Middle frontal gyrus (tissue), 1 donor: ENCODE data around the gene MTCL3.

Experiments
- DNase-seq: peaks from one replicate; pipeline ENCODE4 v3.0.0-alpha.2; 2015; ENCODE audit warnings: low spot score; ENCODE audit errors: extremely low spot score

MTCL3 gene

DNA sequence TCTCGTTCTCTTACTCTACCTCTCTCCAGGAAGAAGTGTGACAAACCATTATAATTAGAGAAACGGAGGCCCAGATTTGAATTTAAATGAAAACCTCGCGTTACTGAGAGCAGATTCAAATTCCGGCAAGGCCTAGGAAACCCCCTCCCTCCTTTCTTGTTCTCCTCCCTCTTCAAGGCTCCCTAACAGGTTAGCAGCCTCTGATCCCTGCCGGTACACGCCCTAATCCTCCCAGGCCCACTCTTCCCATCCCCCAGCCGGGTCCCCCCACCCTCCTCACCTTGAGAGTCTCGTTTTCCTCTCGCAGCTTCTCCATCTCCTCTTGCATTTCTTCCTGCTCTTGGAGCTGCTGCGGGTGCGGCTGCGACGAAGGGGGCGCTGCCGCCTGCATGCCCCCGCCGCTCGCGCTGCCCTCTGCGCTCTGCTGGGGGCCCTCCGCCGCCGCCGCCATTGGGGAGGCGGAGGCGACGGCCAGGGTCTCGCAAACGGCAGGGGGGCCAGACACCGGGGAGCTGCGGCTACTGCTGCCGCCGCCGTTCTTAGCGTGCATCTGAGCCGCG, 3.8 kb downstream of the MTCL3 start:
- DNase-seq: no peak

DNA sequence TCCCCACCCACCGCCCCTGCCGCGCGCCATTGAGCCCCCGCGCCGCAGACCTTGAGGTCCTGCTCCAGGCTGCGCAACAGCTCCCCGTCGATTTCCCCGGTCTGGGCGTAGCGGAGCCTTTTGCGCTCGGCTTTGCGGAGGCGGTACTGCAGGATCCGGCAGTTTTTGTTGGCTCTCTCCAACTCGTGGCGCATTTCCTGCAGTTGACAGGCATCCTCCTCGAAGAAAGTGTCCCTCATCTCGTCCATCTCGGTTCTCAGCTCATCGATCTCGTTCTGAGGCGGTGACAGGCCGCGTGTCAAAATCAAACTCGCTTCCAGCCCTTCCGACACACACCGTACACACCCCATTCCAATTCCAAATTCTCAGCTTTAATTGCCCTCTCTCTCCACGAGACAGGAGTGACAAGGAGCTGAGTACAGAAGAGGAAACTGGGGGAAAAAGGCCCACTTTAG, 4.3 kb downstream of the MTCL3 start:
- DNase-seq: peak; percentile 35

DNA sequence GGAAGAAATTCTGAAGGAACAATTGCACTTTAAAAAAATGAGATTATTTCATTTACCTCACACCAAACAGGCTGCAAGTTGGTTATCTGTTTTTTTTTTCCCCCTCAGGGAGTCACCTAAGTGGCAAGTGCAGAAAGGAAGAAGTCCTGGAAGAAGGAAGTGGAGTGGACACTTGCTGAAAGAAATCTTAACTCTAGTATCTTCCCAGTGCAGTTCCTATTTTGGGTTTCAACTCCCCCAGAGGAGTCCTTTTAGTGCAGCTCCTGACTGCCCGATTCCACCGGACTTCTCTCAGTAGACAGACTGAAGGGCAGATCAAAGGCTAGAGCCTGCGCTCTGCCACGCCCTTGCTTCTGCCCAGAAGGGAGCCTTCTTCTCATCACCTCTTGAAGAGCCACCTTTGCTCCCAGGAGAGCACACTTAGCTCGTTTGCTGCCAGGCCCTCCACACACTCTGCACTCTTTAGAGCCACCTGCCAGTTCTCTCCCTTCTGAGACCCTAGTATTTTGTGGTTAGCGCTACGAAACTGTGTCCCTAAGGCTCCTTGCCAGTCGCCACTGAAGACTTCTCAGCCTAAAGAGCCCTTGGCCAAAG, 4.9 kb downstream of the MTCL3 start:
- DNase-seq: no peak

GRCh38 chr6:127513425-127513824, 5.7 kb downstream of the MTCL3 start:
- DNase-seq: no peak

DNA sequence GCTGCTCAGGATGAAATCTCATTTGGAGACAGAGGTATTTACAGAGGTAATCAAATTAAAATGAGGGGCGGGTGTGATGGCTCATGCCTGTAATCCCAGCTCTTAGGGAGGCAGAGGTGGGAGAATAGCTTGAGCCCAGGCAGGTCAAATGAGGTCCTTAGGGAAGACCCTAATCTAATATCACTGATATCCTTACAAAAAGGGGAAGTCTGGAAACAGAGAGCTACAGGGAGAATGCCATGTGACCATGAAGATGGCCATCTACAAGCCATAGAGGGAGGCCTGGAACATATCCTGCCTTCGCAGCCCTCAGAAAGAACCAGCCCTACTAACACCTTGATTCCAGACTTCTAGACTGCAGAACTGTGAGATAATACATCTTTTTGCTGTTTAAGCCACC, 8.3 kb downstream of the MTCL3 start:
- no peak for DNase-seq

GRCh38 chr6:127506894-127507293, 12.2 kb downstream of the MTCL3 start:
- no peak for DNase-seq

GRCh38 chr6:127503022-127503421, 16.1 kb downstream of the MTCL3 start:
- DNase-seq: no peak

DNA sequence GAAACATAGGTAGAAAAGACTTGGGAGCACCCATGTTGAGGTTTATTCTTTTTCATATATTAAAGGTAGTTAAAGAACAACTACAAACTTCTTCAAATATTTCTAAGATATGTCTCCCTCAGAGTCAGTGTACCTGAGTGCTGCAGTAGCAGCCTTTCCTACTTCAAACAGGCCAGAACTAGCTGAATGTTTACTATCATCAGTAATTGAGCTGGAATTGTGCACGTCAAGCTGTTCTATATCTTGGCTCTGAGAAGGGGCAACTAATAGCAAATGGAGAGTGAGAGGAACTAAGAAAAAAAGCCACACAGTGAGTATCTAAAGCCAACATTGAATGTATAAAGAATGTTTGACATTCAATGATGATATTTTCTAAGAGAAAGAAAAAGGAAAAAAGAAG, 21.7 kb downstream of the MTCL3 start:
- DNase-seq: no peak

GRCh38 chr6:127496471-127496870, 22.7 kb downstream of the MTCL3 start:
- no peak for DNase-seq

DNA sequence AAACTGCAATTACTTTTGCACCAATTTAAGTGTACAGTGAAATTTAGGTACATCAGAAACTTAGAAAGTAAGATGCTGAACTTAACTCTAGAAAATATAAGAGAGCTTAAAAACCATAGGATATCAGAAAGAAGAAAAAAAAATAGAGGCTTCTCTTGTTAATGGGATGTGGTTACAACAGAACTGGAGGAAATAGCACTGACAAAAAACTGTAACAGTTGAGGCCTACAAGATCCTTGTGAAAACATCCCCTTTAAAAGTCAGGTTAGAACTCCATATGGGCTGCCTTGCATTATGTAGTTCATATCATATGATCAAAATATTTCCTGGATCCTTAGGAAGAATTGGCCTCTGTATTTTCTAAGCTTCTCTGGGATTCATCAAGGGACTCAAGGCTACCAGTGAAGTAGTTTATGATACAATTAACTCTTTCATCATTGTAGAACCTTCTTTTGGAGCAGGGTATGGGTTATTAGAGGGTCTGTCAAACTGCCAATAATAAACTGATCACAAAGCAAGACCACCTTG, 24.8 kb downstream of the MTCL3 start:
- DNase-seq: no peak

DNA sequence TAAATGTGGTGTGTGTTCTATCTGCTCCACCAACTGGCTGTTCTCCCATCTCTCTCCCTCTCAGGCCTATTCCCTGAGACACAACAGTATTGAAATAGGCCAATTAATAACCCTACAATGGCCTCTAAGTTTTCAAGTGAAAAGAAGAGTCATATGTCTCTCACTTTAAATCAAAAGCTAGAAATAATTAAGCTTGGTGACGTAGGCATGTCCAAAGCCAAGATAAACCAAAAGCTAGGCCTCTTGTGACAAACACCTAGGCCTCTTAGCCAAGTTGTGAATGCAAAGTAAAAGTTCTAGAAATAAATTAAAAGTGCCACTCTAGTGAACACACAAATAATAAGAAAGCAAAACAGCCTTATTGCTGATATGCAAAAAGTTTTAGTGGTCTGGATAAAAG, 29.9 kb downstream of the MTCL3 start:
- no peak for DNase-seq

GRCh38 chr6:127486934-127487333, 32.2 kb downstream of the MTCL3 start:
- DNase-seq: no peak

GRCh38 chr6:127484212-127484863, 34.8 kb downstream of the MTCL3 start:
- DNase-seq: no peak

- DNase-seq: no peak
Observed at GRCh38 chr6:127483399-127484055, 35.6 kb downstream of the MTCL3 start.

GRCh38 chr6:127482325-127482724, 36.8 kb downstream of the MTCL3 start:
- no peak for DNase-seq

DNA sequence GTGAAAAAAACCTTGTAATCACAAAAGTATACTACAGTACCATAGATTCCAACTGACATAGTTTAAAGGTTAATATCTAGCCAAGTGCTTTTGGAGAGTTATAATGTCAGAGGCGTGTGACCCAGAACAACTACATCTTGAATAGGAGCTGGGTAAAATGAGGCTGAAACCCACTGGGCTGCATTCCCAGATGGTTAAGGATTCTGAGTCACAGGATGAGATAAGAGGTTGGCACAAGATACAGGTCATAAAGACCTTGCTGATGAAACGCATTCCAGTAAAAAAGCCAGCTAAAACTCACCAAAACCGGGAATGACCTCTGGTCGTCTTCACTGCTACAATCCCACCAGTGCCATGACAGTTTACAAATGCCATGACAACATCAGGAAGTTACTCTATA, 37.5 kb downstream of the MTCL3 start:
- DNase-seq: no peak

DNA sequence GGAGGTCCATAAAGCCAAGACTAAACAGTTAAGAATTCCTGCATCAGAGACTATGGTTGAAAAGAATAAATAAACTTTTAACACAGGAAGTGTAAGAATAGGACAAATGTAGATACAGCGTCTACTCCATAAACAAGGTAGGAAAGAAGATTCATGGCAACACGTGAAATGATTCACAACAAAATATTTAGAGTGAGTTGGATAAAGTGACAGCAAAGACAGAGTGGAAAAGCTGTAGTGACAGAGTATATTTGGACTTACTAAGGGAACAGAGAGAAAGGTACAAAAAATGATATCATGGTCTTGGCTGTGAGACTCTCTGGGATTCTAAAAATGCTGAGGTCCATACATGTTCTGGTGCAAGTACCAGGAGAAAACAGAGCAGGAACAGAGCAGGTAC, 38.0 kb downstream of the MTCL3 start:
- no peak for DNase-seq

GRCh38 chr6:127477658-127478057, 41.5 kb downstream of the MTCL3 start:
- DNase-seq: no peak

DNA sequence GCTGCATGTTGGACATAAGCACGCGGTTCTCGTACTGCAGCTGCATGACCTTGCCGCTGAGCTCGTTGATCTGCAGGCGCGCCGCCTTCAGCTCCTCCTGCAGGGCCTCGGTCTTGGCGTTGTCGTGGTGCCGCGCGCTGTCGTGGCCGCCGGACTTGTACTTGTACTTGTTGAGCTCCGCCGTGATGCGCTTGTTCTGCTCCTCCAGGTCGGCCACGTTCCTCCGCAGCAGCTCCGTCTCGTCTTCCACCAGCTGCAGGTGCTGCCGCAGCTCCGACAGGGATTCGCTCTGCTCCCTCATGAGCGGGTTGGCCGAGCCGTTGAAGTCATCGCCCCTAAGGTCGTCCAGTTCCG, 43.3 kb downstream of the MTCL3 start:
- DNase-seq: no peak

GRCh38 chr6:127475135-127475822, 43.9 kb downstream of the MTCL3 start:
- DNase-seq: no peak

GRCh38 chr6:127471379-127472255, 47.5 kb downstream of the MTCL3 start:
- no peak for DNase-seq
